Measurements from ENCODE around the gene ZFPM1. TPM values are rescaled to one million over a fixed set of nuclear protein-coding genes. Genes with fewer than 3 reads are reported as not detected.
"Not testable (repeated sequence)": the region's sequence is repeated elsewhere in the genome, so short reads cannot be mapped to it uniquely, and the experiment has no call there.

Gene ZFPM1
- total RNA-seq, result 15.1 TPM

GRCh38 chr16:88453217-88453531 lies at the start of gene ZFPM1:
ZFPM1 (plus strand) TSS chr16:88453280; CDS start chr16:88453639, 359 bp downstream.
- no peak for DNase-seq (ENCODE audit: low read depth in 2 of 3, low spot score in 2 of 3)

- no peak for DNase-seq (ENCODE audit: low read depth in 2 of 3, low spot score in 2 of 3)
Measured at GRCh38 chr16:88403794-88404581, 49.1 kb upstream of the ZFPM1 start.

- no peak for DNase-seq (ENCODE audit: low read depth in 2 of 3, low spot score in 2 of 3)
Measured at GRCh38 chr16:88404769-88405168, 48.3 kb upstream of the ZFPM1 start.

- no peak for DNase-seq (ENCODE audit: low read depth in 2 of 3, low spot score in 2 of 3)
Measured at GRCh38 chr16:88405216-88406060, 47.6 kb upstream of the ZFPM1 start.

GRCh38 chr16:88406096-88407041 lies 46.7 kb upstream of the ZFPM1 start:
- DNase-seq (ENCODE audit: low read depth in 2 of 3, low spot score in 2 of 3), result no peak

GRCh38 chr16:88407042-88407420 lies 46.0 kb upstream of the ZFPM1 start:
- no peak for DNase-seq (ENCODE audit: low read depth in 2 of 3, low spot score in 2 of 3)

GRCh38 chr16:88407807-88408206 lies 45.3 kb upstream of the ZFPM1 start:
- peak in 1 of 3 donors; percentile 48 for DNase-seq (ENCODE audit: low read depth in 2 of 3, low spot score in 2 of 3)

GRCh38 chr16:88408561-88409142 lies 44.4 kb upstream of the ZFPM1 start:
- no peak for DNase-seq (ENCODE audit: low read depth in 2 of 3, low spot score in 2 of 3)

GRCh38 chr16:88409296-88410065 lies 43.6 kb upstream of the ZFPM1 start:
- DNase-seq (ENCODE audit: low read depth in 2 of 3, low spot score in 2 of 3), result no peak

- not testable (repeated sequence) for DNase-seq (ENCODE audit: low read depth in 2 of 3, low spot score in 2 of 3)
Measured at GRCh38 chr16:88410297-88410968, 42.6 kb upstream of the ZFPM1 start.

- DNase-seq (ENCODE audit: low read depth in 2 of 3, low spot score in 2 of 3), result no peak
Measured at GRCh38 chr16:88411951-88412576, 41.0 kb upstream of the ZFPM1 start.

- no peak for DNase-seq (ENCODE audit: low read depth in 2 of 3, low spot score in 2 of 3)
Measured at GRCh38 chr16:88412766-88413165, 40.3 kb upstream of the ZFPM1 start.

- no peak for DNase-seq (ENCODE audit: low read depth in 2 of 3, low spot score in 2 of 3)
Measured at GRCh38 chr16:88413231-88413630, 39.8 kb upstream of the ZFPM1 start.

- DNase-seq (ENCODE audit: low read depth in 2 of 3, low spot score in 2 of 3), result no peak
Measured at GRCh38 chr16:88413631-88414030, 39.4 kb upstream of the ZFPM1 start.

- no peak for DNase-seq (ENCODE audit: low read depth in 2 of 3, low spot score in 2 of 3)
Measured at GRCh38 chr16:88414521-88415380, 38.3 kb upstream of the ZFPM1 start.

- no peak for DNase-seq (ENCODE audit: low read depth in 2 of 3, low spot score in 2 of 3)
Measured at GRCh38 chr16:88415381-88415705, 37.7 kb upstream of the ZFPM1 start.

- DNase-seq (ENCODE audit: low read depth in 2 of 3, low spot score in 2 of 3), result no peak
Measured at GRCh38 chr16:88415713-88416323, 37.3 kb upstream of the ZFPM1 start.

GRCh38 chr16:88416686-88417085 lies 36.4 kb upstream of the ZFPM1 start:
- no peak for DNase-seq (ENCODE audit: low read depth in 2 of 3, low spot score in 2 of 3)
